Nephron progenitor cell (in vitro differentiated cells): ENCODE results near the gene BCKDHA.

ENCODE experiments used
- DNase-seq: peaks from one replicate; pipeline ENCODE4 v3.0.0; 2021
- H3K27ac Mint-ChIP-seq: 2 replicates; pipeline ENCODE4 v1.8.0; 2021; ENCODE audit warnings: mild to moderate bottlenecking, moderate library complexity, mixed read lengths
- H3K27me3 Mint-ChIP-seq: 2 replicates; pipeline ENCODE4 v1.8.0; 2021; ENCODE audit warnings: mild to moderate bottlenecking, low read depth, mixed read lengths; ENCODE audit not compliant: poor library complexity
- H3K36me3 Mint-ChIP-seq: 2 replicates; pipeline ENCODE4 v1.8.0; 2021; ENCODE audit warnings: low read depth, mixed read lengths
- H3K4me1 Mint-ChIP-seq: 2 replicates; pipeline ENCODE4 v1.8.0; 2021; ENCODE audit warnings: mixed read lengths
- H3K4me3 Mint-ChIP-seq: 2 replicates; pipeline ENCODE4 v1.8.0; 2021; ENCODE audit warnings: mild to moderate bottlenecking, moderate library complexity, mixed read lengths
- H3K9me3 Mint-ChIP-seq: 2 replicates; pipeline ENCODE4 v1.8.0; 2021; ENCODE audit warnings: mild to moderate bottlenecking, moderate library complexity, mixed read lengths
- TF ChIP-seq, protein P1 (sequence below): fragments of 200-600 bp; sonication (generic); IDR thresholded peaks from 2 replicates; pipeline ENCODE4 v1.5.0; 2021; ENCODE audit warnings: antibody characterized with exemption

BCKDHA gene

DNA sequence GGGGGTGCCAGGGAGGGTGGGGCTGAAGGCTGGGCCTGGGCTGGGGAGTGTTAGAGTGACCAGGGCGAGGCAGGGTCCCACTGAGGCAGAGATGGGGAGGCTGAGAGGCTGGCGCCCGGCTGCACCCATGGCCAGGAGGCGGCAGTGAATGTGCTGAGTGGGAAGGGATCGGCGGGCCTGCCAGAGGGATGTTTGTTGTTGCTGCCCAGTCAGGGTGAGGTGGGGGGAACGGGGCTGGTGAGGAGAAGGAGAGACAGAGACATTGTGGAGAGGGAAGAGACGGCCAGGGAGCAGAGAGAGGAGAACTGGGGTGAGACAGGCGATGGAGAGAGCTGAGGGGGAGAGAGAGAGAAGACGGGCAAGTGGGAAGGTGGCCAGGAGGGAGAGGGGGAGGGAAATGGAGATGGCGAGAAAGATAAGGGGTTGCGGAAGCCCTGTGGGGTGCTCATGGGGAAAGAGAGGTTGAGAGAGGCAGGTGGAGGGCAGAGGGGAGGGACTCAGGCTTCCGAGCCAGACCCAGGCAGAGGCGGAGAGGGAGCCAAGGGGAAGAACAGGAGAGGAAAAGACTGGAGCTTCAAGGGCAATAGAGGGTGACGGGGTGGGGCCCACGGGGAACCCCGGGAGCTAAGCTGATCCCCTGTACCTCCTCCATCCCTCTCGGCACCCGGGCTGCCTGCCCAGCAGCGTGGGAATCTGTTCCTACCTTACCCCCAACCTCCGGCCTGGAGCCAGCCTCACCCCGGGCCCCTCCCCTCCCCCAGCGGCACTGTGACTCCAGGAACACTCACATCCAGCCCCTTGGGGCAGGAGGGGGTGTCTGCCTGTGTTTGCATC is 30.2 kb downstream of the BCKDHA start:
- peak overlapping the region; percentile 85 for H3K4me3 Mint-ChIP-seq
- peaks cover under 1% of the 10 kb centered on the region for H3K27me3 Mint-ChIP-seq
- peaks cover 56% of the 10 kb centered on the region for H3K4me1 Mint-ChIP-seq
- no peaks in the 10 kb centered on the region for H3K9me3 Mint-ChIP-seq
- peak overlapping the region; percentile 10 for H3K27ac Mint-ChIP-seq
- DNase-seq = peak; percentile 30
- TF ChIP-seq, protein P1, sequence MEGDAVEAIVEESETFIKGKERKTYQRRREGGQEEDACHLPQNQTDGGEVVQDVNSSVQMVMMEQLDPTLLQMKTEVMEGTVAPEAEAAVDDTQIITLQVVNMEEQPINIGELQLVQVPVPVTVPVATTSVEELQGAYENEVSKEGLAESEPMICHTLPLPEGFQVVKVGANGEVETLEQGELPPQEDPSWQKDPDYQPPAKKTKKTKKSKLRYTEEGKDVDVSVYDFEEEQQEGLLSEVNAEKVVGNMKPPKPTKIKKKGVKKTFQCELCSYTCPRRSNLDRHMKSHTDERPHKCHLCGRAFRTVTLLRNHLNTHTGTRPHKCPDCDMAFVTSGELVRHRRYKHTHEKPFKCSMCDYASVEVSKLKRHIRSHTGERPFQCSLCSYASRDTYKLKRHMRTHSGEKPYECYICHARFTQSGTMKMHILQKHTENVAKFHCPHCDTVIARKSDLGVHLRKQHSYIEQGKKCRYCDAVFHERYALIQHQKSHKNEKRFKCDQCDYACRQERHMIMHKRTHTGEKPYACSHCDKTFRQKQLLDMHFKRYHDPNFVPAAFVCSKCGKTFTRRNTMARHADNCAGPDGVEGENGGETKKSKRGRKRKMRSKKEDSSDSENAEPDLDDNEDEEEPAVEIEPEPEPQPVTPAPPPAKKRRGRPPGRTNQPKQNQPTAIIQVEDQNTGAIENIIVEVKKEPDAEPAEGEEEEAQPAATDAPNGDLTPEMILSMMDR = no peak
- peaks cover 15% of the 10 kb centered on the region for H3K36me3 Mint-ChIP-seq

DNA sequence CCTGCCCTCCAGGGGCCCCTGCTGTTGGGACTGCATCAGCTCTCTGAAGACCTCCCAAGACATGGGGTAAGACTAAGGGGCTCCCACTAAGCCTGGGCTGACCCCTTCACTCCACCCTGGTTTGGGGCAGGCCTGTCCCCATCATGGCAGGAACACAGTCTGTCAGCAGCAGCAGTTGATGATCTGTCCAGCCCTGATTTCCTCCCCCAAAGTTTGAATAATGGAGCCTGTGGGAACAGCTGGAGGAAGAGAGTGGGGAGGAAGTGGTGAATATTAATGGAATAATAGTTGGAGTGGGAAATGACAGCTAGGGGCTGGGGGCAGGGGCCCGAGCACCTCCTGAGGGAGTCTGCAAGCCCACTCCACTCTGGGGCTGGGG is 30.9 kb downstream of the BCKDHA start:
- Mint-ChIP-seq H3K27me3 (peaks cover 3% of the 10 kb centered on the region), H3K27ac (peak overlapping the region; percentile 87), H3K36me3 (peaks cover 16% of the 10 kb centered on the region), H3K4me3 (peak overlapping the region; percentile 43), H3K9me3 (no peaks in the 10 kb centered on the region), H3K4me1 (peaks cover 56% of the 10 kb centered on the region)
- DNase-seq = no peak
- TF ChIP-seq, protein P1 = no peak

DNA sequence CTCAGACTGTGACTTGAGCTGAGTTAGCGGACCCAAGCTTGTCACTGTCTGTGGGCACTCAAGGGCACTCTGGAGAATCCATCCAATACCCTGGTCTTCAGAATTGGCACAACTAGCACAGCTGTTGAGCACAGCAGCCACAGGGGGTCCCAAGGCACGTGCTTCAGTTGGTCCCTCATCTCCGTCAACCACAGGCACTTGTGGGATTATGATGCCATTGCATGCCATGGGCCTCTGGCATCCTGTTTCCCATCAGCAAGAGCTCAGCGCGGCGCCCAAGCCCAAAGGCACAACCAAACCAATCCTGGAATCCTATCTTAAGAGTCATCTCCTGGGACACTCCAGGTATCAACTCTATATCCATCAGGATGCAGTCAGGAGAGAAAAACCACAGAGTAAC is 33.3 kb downstream of the BCKDHA start:
- H3K27ac Mint-ChIP-seq = peak overlapping the region; percentile 68
- peaks cover 52% of the 10 kb centered on the region for H3K4me1 Mint-ChIP-seq
- TF ChIP-seq, protein P1 = no peak
- no peak overlapping the region for H3K4me3 Mint-ChIP-seq
- H3K9me3 Mint-ChIP-seq = no peaks in the 10 kb centered on the region
- no peak for DNase-seq
- peaks cover 16% of the 10 kb centered on the region for H3K36me3 Mint-ChIP-seq
- H3K27me3 Mint-ChIP-seq = peaks cover 3% of the 10 kb centered on the region

DNA sequence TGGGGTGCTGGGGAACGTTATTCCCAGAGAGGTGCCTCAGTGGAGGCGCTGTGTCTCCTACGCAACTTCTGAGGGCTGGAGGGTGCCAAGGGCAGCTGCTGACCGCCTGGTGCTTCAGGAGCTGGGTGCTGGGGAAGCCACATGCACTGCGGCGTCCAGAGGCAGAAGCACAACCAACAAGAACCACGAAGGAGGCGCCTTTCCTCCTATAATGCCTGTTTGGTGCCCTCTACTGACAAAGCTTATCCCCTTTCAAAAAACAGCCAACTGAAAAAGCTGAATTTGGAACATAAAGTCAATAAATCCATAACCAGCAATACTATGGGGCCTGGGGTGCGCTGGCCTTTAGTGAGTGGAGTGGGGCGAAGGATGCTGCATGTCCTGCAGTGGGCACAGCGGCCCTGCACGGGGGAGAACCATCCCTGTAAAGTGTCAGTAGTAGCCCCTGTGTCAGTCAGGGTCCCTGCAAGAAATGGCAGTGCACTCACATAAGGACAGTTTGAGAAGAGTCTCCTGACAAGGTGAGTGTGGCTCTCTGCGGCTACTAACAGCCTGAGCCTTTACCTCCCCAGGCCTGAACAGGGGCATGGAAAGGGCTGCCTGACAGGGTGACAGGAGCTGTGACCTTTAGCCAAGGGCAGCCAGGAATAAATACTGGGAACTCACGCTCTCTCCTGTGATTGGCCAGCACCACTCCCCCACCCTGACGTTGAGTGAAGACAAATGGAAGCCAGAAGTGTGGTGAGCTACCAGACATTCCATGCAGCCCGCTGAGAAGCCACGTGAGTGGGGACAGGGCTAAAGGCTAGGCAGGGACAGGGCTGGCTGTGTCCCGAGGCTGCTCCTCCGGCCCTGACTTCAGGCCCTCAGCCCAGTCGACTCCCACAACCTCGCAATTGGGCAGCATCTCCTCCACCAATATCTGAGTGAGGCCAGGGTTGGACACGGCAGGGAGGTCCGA is 34.1 kb downstream of the BCKDHA start:
- DNase-seq = no peak
- peak overlapping the region; percentile 93 for H3K27ac Mint-ChIP-seq
- no peaks in the 10 kb centered on the region for H3K9me3 Mint-ChIP-seq
- TF ChIP-seq, protein P1 = no peak
- H3K36me3 Mint-ChIP-seq = peaks cover 16% of the 10 kb centered on the region
- peak overlapping the region; percentile 24 for H3K4me3 Mint-ChIP-seq
- H3K4me1 Mint-ChIP-seq = peaks cover 48% of the 10 kb centered on the region
- peaks cover 6% of the 10 kb centered on the region for H3K27me3 Mint-ChIP-seq

DNA sequence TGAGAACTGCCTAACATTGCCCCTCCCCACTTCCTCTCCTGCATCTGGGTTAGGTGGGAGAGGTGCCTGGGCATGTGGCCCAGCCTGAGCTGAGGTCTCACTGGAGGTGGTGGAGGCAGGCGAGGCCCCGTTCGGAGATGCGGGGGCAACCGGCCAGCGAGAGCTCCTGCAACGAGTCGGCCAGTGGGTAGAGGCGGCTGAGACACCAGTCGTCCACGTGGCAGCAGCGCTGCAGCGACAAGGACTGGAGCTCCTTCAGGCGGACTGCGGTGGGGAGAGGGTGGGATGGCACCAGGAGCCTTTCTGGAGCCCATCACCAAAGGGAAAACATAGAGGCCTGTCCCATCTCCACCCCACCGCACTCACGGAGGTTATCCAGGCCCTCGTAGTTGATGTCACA is 35.6 kb downstream of the BCKDHA start:
- TF ChIP-seq, protein P1 = no peak
- Mint-ChIP-seq H3K27me3 (peaks cover 6% of the 10 kb centered on the region), H3K36me3 (peaks cover 22% of the 10 kb centered on the region), H3K4me1 (peaks cover 39% of the 10 kb centered on the region), H3K27ac (no peak overlapping the region), H3K4me3 (no peak overlapping the region), H3K9me3 (no peaks in the 10 kb centered on the region)
- DNase-seq = no peak
